KMS-11 (cell line): ENCODE results near the gene FAM124B.

Source experiments
- H2AFZ ChIP-seq: fragments of 200-600 bp; sonication (generic); 2 replicates; pipeline ENCODE4 v1.6.1; 2016; ENCODE audit warnings: antibody characterized with exemption, mixed run types, low read depth
- H3K27ac ChIP-seq: fragments of 200-600 bp; sonication (generic); 2 replicates; pipeline ENCODE4 v1.6.1; 2016; ENCODE audit warnings: mild to moderate bottlenecking, mixed run types
- H3K27me3 ChIP-seq: fragments of 200-600 bp; sonication (generic); 2 replicates; pipeline ENCODE4 v1.6.1; 2017; ENCODE audit warnings: mild to moderate bottlenecking, low read depth, mixed run types, moderate library complexity; ENCODE audit not compliant: insufficient read depth
- H3K36me3 ChIP-seq: fragments of 200-600 bp; sonication (generic); 2 replicates; pipeline ENCODE4 v1.6.1; 2017; ENCODE audit warnings: mild to moderate bottlenecking, mixed run types; ENCODE audit not compliant: insufficient read depth
- H3K4me1 ChIP-seq: fragments of 200-600 bp; sonication (generic); 2 replicates; pipeline ENCODE4 v1.6.1; 2016; ENCODE audit warnings: mild to moderate bottlenecking, low read depth, mixed run types; ENCODE audit not compliant: poor library complexity, severe bottlenecking
- H3K4me2 ChIP-seq: fragments of 200-600 bp; sonication (generic); 2 replicates; pipeline ENCODE4 v1.7.0; 2016; ENCODE audit warnings: mild to moderate bottlenecking, mixed run types
- H3K4me3 ChIP-seq: fragments of 200-600 bp; sonication (generic); IDR thresholded peaks from 2 replicates; pipeline ENCODE4 v1.6.1; 2017; ENCODE audit warnings: low read depth, low read length, mixed read lengths; ENCODE audit not compliant: insufficient read depth
- H3K79me2 ChIP-seq: fragments of 200-600 bp; sonication (generic); 2 replicates; pipeline ENCODE4 v1.6.1; 2016; ENCODE audit warnings: low read depth, mixed run types; ENCODE audit not compliant: insufficient read depth
- H3K9ac ChIP-seq: fragments of 200-600 bp; sonication (generic); 2 replicates; pipeline ENCODE4 v1.6.1; 2016; ENCODE audit warnings: mild to moderate bottlenecking, mixed run types
- H4K20me1 ChIP-seq: fragments of 200-600 bp; sonication (generic); 2 replicates; pipeline ENCODE4 v1.6.1; 2016; ENCODE audit warnings: mild to moderate bottlenecking, mixed run types; ENCODE audit not compliant: insufficient read depth
- CTCF ChIP-seq: fragments of 200-600 bp; sonication (generic); conservative IDR thresholded peaks from 2 replicates; pipeline ENCODE4 v1.6.1; 2017; ENCODE audit warnings: low read depth, mild to moderate bottlenecking, antibody characterized with exemption, low read length, moderate library complexity, mixed read lengths

FAM124B gene

GRCh38 chr2:224379172-224379571, 22.7 kb downstream of the FAM124B start:
- no peak overlapping the region for H3K4me2 ChIP-seq
- no peaks in the 10 kb centered on the region for H3K79me2 ChIP-seq
- H3K36me3 ChIP-seq: no peaks in the 10 kb centered on the region
- no peak overlapping the region for H3K27ac ChIP-seq
- no peaks in the 10 kb centered on the region for H4K20me1 ChIP-seq
- H3K27me3 ChIP-seq: no peaks in the 10 kb centered on the region
- no peak for TF ChIP-seq CTCF
- H3K4me3 ChIP-seq: no peak overlapping the region
- no peaks in the 10 kb centered on the region for H3K4me1 ChIP-seq
- no peak overlapping the region for H3K9ac ChIP-seq
- no peak overlapping the region for H2AFZ ChIP-seq

GRCh38 chr2:224378701-224379097, 23.2 kb downstream of the FAM124B start:
- Histone ChIP-seq H3K4me2 (no peak overlapping the region), H3K4me3 (no peak overlapping the region), H2AFZ (no peak overlapping the region), H3K36me3 (no peaks in the 10 kb centered on the region), H3K9ac (no peak overlapping the region), H3K27ac (no peak overlapping the region), H3K27me3 (no peaks in the 10 kb centered on the region), H4K20me1 (no peaks in the 10 kb centered on the region), H3K4me1 (no peaks in the 10 kb centered on the region), H3K79me2 (no peaks in the 10 kb centered on the region)
- no peak for TF ChIP-seq CTCF

GRCh38 chr2:224377751-224378700, 23.9 kb downstream of the FAM124B start:
- Histone ChIP-seq H3K79me2 (no peaks in the 10 kb centered on the region), H2AFZ (no peak overlapping the region), H3K9ac (no peak overlapping the region), H3K27ac (no peak overlapping the region), H3K27me3 (no peaks in the 10 kb centered on the region), H3K4me1 (no peaks in the 10 kb centered on the region), H4K20me1 (no peaks in the 10 kb centered on the region), H3K36me3 (no peaks in the 10 kb centered on the region), H3K4me2 (no peak overlapping the region), H3K4me3 (no peak overlapping the region)
- 0 out of 2 replicates have a peak, but pooled peaks have one; percentile 34 for TF ChIP-seq CTCF

GRCh38 chr2:224372641-224373040, 29.3 kb downstream of the FAM124B start:
- Histone ChIP-seq H3K79me2 (no peaks in the 10 kb centered on the region), H3K4me3 (no peak overlapping the region), H3K4me2 (no peak overlapping the region), H2AFZ (no peak overlapping the region), H4K20me1 (no peaks in the 10 kb centered on the region), H3K4me1 (no peaks in the 10 kb centered on the region), H3K27ac (no peak overlapping the region), H3K36me3 (no peaks in the 10 kb centered on the region), H3K9ac (no peak overlapping the region), H3K27me3 (no peaks in the 10 kb centered on the region)
- TF ChIP-seq CTCF: no peak
